NCI-H345 (cell line): ENCODE results near the gene PPT2.

Experiments
- DNase-seq: peaks from one replicate; lab custom pipeline; 2025; lab: John Stamatoyannopoulos, UW

PPT2 gene

GRCh38 chr6:32151863-32152768 is 1.8 kb upstream of the PPT2 start, which contains the start of gene PRRT1:
Gene PRRT1 (minus strand): TSS chr6:32151939. CDS start chr6:32151827, 112 bp downstream.
- no peak for DNase-seq

GRCh38 chr6:32152769-32153563 is 975 bp upstream of the PPT2 start:
- DNase-seq: no peak

- peak; percentile 77 for DNase-seq
Measured at GRCh38 chr6:32154514-32155161, 697 bp downstream of the PPT2 start.

- no peak for DNase-seq
Measured at GRCh38 chr6:32156891-32157290, 3.0 kb downstream of the PPT2 start.

- no peak for DNase-seq
Measured at GRCh38 chr6:32158052-32158451, 4.1 kb downstream of the PPT2 start.

GRCh38 chr6:32163559-32164258 is 9.8 kb downstream of the PPT2 start:
- DNase-seq: no peak

GRCh38 chr6:32164295-32164694 is 10.4 kb downstream of the PPT2 start, which contains the start of gene EGFL8:
Gene EGFL8 (plus strand): TSS chr6:32164595. CDS start chr6:32166166, 1,571 bp downstream.
- no peak for DNase-seq

- DNase-seq: no peak
Measured at GRCh38 chr6:32166411-32167061, 12.6 kb downstream of the PPT2 start.

- no peak for DNase-seq
Measured at GRCh38 chr6:32167154-32167760, 13.3 kb downstream of the PPT2 start.

GRCh38 chr6:32167761-32168262 is 13.9 kb downstream of the PPT2 start:
- DNase-seq: no peak

GRCh38 chr6:32168350-32168749 is 14.4 kb downstream of the PPT2 start:
- DNase-seq: no peak

GRCh38 chr6:32168807-32169591 is 15.1 kb downstream of the PPT2 start:
- DNase-seq: no peak

- no peak for DNase-seq
Measured at GRCh38 chr6:32170294-32170693, 16.4 kb downstream of the PPT2 start.

GRCh38 chr6:32171234-32171633 is 17.3 kb downstream of the PPT2 start:
- DNase-seq: no peak

GRCh38 chr6:32173051-32173727 is 19.2 kb downstream of the PPT2 start:
- DNase-seq: no peak

- no peak for DNase-seq
Measured at GRCh38 chr6:32174416-32174815, 20.5 kb downstream of the PPT2 start.

GRCh38 chr6:32175322-32175710 is 21.4 kb downstream of the PPT2 start:
- no peak for DNase-seq

GRCh38 chr6:32175711-32176475 is 22.0 kb downstream of the PPT2 start, which contains the start of gene AGPAT1:
Gene AGPAT1 (minus strand): TSS chr6:32176084. CDS start chr6:32171496, 4,588 bp downstream.
- peak; percentile 97 for DNase-seq
